HepG2 (cell line): Measurements from ENCODE around the gene PSMC5. TPM values are rescaled to one million over a fixed set of nuclear protein-coding genes. Genes with fewer than 3 reads are reported as not detected.
A peak's percentile ranks its signal among the peaks of the same experiment; 100 is the strongest.

ENCODE experiments used
- ATAD3A ChIP-seq: sonication (generic); formaldehyde crosslinking; IDR thresholded peaks from 2 replicates; pipeline ENCODE4 v1.4.0; 2020; ENCODE audit warnings: missing genetic modification reagents
- CEBPG ChIP-seq: IDR thresholded peaks from 2 replicates; pipeline ENCODE4 v1.6.1; 2016
- ELF3 ChIP-seq: IDR thresholded peaks from 2 replicates; pipeline ENCODE4 v1.6.1; 2016; ENCODE audit warnings: missing genetic modification reagents, missing compliant biosample characterization
- IKZF1 ChIP-seq: fragments of 450-650 bp; IDR thresholded peaks from 2 replicates; pipeline ENCODE4 v1.7.1; 2016
- KDM3A ChIP-seq: IDR thresholded peaks from 2 replicates; pipeline ENCODE4 v1.6.1; 2018; ENCODE audit warnings: low read depth, missing compliant biosample characterization
- KLF15 ChIP-seq: sonication (generic); formaldehyde crosslinking; IDR thresholded peaks from 2 replicates; pipeline ENCODE4 v1.8.1; 2023; ENCODE audit warnings: borderline replicate concordance, mild to moderate bottlenecking, inconsistent platforms, missing genetic modification reagents, mixed read lengths
- POLR2AphosphoS2 ChIP-seq: IDR thresholded peaks from 2 replicates; pipeline ENCODE4 v1.6.1; 2011; ENCODE audit warnings: low read depth, low read length, improper control_type of control experiment
- PRPF4 ChIP-seq: fragments of 200-400 bp; formaldehyde crosslinking; IDR thresholded peaks from 2 replicates; pipeline ENCODE4 v1.6.1; 2016; ENCODE audit warnings: low read length, low read depth; ENCODE audit not compliant: poor library complexity, severe bottlenecking
- STAT5B ChIP-seq: sonication (generic); formaldehyde crosslinking; IDR thresholded peaks from 2 replicates; pipeline ENCODE4 v1.4.0; 2020; ENCODE audit warnings: missing genetic modification reagents
- TCF7L2 ChIP-seq: IDR thresholded peaks from 2 replicates; pipeline ENCODE4 v1.6.1; 2011; ENCODE audit warnings: mild to moderate bottlenecking, low read depth, low read length, moderate library complexity
- TEAD3 ChIP-seq: optimal IDR thresholded peaks from 2 replicates; pipeline ENCODE3; 2016; ENCODE audit warnings: borderline replicate concordance
- ZBTB21 ChIP-seq: sonication (generic); formaldehyde crosslinking; IDR thresholded peaks from 2 replicates; pipeline ENCODE4 v1.4.0; 2020; ENCODE audit warnings: missing genetic modification reagents
- ZNF441 ChIP-seq: sonication (generic); formaldehyde crosslinking; IDR thresholded peaks from 2 replicates; pipeline ENCODE4 v1.7.0; 2021; ENCODE audit warnings: missing genetic modification reagents, borderline replicate concordance
- ZNF510 ChIP-seq: sonication (generic); formaldehyde crosslinking; IDR thresholded peaks from 2 replicates; pipeline ENCODE4 v1.4.0; 2020; ENCODE audit warnings: low read depth, mild to moderate bottlenecking, missing genetic modification reagents
- ZNF749 ChIP-seq: sonication (generic); formaldehyde crosslinking; IDR thresholded peaks from 2 replicates; pipeline ENCODE4 v1.8.0; 2022; ENCODE audit warnings: mild to moderate bottlenecking, missing genetic modification reagents, moderate library complexity, borderline replicate concordance
- ZNF83 ChIP-seq: sonication (generic); formaldehyde crosslinking; IDR thresholded peaks from 2 replicates; pipeline ENCODE4 v1.4.0; 2020; ENCODE audit warnings: missing genetic modification reagents, mild to moderate bottlenecking, borderline replicate concordance
- ZSCAN30 ChIP-seq: sonication (generic); formaldehyde crosslinking; IDR thresholded peaks from 2 replicates; pipeline ENCODE4 v1.5.0; 2020; ENCODE audit warnings: mild to moderate bottlenecking, missing genetic modification reagents
- polyA plus RNA-seq, 8 experiments: library from polyadenylated mRNA; depleted of rRNA in 3 of 8; stranded (reverse) in 7 of 8; unstranded in 1 of 8; fragments of >200 nt; fragmentation: Illumina TruSeq in 4 of 8; extraction: Trizol in 4 of 8; gene quantifications; 2 replicates each; pipeline versions ENCODE4 v1.2.1 to v1.2.3, GENCODE V29; 2011 to 2016; ENCODE audit warnings: low read depth in 4 of 8, missing spikeins in 1 of 8, mixed read lengths in 1 of 8; ENCODE audit not compliant: insufficient read depth in 1 of 8
- total RNA-seq, 5 experiments: library from RNA; depleted of rRNA; stranded (reverse); fragments of >200 nt; fragmentation: Illumina TruSeq; extraction: Trizol; gene quantifications; 2 replicates each; pipeline ENCODE4 v1.2.3, GENCODE V29; 2016; ENCODE audit warnings: low read depth in 1 of 5
- TF ChIP-seq, protein P1 (sequence below): sonication (generic); formaldehyde crosslinking; conservative IDR thresholded peaks from 2 replicates; pipeline ENCODE4 v1.4.0; 2020; ENCODE audit warnings: missing genetic modification reagents
- TF ChIP-seq, protein P2 (sequence below): sonication (generic); formaldehyde crosslinking; IDR thresholded peaks from 2 replicates; pipeline ENCODE4 v1.5.1; 2020; ENCODE audit warnings: missing genetic modification reagents, mild to moderate bottlenecking, borderline replicate concordance
- TF ChIP-seq, protein P3 (sequence below): sonication (generic); formaldehyde crosslinking; IDR thresholded peaks from 2 replicates; pipeline ENCODE4 v1.5.0; 2020; ENCODE audit warnings: missing genetic modification reagents
- TF ChIP-seq, protein P4 (sequence below): sonication (generic); formaldehyde crosslinking; conservative IDR thresholded peaks from 2 replicates; pipeline ENCODE4 v1.8.0; 2022; ENCODE audit warnings: mild to moderate bottlenecking, moderate library complexity, missing genetic modification reagents

Gene PSMC5
- total and polyA plus RNA-seq, 2 of the 13 experiments (the other 11 are each of a cell fraction or from before 2014, with no cell fraction given), result 35.3 to 128 TPM

DNA sequence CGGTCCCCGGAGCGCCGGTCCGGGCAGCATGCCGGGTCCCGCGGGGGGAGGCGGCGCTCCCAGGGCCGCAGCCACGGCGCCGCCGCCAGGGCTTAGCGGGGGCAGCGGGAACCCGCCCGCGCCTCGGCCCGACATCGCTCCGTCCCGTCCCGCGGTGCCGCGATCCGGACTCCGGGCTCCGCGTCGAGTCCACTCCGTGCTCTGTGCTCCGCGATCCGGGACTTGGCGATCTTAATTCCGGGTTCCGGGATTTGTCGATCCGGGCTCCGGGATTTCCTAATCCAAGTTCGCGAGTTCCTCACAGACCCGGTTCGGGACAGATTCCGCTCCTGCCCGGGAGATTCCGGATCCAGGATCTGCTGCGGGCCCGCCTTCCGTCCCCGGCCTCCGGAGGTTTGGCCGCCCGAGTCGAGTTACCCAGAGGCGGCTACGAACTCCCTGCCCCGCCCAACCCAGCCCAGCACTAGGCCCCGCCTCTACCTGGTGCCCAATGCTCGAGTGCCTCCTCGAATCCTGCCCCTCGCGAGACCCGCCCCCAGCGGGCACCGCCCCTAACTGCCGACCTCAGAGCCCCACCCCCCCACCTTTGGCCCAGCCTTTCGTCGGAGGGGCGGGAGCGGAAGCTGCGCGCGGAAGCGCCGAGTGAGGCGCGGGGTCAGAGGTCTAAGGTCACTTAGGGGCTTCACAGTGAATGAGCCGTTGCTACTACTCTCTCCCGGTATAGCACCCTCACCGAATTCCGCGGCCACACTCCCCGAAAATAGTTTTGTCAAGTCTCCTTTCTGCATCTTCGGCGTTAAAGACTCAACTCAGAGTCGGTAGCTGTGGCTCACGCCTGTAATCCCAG is 15.5 kb downstream of the PSMC5 start, which contains the start of gene SMARCD2 (continued):
- peak; percentile 99 for TF ChIP-seq KDM3A (CRISPR knock-in tag)
- TF ChIP-seq TEAD3 (CRISPR knock-in tag), result peak; percentile 84
- TF ChIP-seq, protein P1, sequence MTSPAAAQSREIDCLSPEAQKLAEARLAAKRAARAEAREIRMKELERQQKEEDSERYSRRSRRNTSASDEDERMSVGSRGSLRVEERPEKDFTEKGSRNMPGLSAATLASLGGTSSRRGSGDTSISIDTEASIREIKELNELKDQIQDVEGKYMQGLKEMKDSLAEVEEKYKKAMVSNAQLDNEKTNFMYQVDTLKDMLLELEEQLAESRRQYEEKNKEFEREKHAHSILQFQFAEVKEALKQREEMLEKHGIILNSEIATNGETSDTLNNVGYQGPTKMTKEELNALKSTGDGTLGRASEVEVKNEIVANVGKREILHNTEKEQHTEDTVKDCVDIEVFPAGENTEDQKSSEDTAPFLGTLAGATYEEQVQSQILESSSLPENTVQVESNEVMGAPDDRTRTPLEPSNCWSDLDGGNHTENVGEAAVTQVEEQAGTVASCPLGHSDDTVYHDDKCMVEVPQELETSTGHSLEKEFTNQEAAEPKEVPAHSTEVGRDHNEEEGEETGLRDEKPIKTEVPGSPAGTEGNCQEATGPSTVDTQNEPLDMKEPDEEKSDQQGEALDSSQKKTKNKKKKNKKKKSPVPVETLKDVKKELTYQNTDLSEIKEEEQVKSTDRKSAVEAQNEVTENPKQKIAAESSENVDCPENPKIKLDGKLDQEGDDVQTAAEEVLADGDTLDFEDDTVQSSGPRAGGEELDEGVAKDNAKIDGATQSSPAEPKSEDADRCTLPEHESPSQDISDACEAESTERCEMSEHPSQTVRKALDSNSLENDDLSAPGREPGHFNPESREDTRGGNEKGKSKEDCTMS (CRISPR knock-in tag), result peak; percentile 83; the same call in 1 of the 2 replicates
- no peak for TF ChIP-seq IKZF1
- TF ChIP-seq ZNF510 (CRISPR knock-in tag), result peak; percentile 22
- peak; percentile 54; the same call in 1 of the 2 replicates for TF ChIP-seq KLF15 (CRISPR knock-in tag)
- peak; percentile 67 for TF ChIP-seq CEBPG (CRISPR knock-in tag)
- no peak for TF ChIP-seq POLR2AphosphoS2
- peak; percentile 64 for TF ChIP-seq PRPF4
- peak; percentile 91 for TF ChIP-seq ELF3
- TF ChIP-seq ZSCAN30 (CRISPR knock-in tag), result no peak; the same call in 1 of the 2 replicates
- TF ChIP-seq, protein P2, sequence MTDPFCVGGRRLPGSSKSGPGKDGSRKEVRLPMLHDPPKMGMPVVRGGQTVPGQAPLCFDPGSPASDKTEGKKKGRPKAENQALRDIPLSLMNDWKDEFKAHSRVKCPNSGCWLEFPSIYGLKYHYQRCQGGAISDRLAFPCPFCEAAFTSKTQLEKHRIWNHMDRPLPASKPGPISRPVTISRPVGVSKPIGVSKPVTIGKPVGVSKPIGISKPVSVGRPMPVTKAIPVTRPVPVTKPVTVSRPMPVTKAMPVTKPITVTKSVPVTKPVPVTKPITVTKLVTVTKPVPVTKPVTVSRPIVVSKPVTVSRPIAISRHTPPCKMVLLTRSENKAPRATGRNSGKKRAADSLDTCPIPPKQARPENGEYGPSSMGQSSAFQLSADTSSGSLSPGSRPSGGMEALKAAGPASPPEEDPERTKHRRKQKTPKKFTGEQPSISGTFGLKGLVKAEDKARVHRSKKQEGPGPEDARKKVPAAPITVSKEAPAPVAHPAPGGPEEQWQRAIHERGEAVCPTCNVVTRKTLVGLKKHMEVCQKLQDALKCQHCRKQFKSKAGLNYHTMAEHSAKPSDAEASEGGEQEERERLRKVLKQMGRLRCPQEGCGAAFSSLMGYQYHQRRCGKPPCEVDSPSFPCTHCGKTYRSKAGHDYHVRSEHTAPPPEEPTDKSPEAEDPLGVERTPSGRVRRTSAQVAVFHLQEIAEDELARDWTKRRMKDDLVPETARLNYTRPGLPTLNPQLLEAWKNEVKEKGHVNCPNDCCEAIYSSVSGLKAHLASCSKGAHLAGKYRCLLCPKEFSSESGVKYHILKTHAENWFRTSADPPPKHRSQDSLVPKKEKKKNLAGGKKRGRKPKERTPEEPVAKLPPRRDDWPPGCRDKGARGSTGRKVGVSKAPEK (CRISPR knock-in tag), result no peak
- TF ChIP-seq, protein P3, sequence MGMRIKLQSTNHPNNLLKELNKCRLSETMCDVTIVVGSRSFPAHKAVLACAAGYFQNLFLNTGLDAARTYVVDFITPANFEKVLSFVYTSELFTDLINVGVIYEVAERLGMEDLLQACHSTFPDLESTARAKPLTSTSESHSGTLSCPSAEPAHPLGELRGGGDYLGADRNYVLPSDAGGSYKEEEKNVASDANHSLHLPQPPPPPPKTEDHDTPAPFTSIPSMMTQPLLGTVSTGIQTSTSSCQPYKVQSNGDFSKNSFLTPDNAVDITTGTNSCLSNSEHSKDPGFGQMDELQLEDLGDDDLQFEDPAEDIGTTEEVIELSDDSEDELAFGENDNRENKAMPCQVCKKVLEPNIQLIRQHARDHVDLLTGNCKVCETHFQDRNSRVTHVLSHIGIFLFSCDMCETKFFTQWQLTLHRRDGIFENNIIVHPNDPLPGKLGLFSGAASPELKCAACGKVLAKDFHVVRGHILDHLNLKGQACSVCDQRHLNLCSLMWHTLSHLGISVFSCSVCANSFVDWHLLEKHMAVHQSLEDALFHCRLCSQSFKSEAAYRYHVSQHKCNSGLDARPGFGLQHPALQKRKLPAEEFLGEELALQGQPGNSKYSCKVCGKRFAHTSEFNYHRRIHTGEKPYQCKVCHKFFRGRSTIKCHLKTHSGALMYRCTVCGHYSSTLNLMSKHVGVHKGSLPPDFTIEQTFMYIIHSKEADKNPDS (CRISPR knock-in tag), result no peak
- peak; percentile 92 for TF ChIP-seq ZNF749
- TF ChIP-seq TCF7L2, result no peak
- peak; percentile 77; the same call in 1 of the 2 replicates for TF ChIP-seq ZNF441 (CRISPR knock-in tag)
- TF ChIP-seq ZNF83 (CRISPR knock-in tag), result no peak
- TF ChIP-seq, protein P4, sequence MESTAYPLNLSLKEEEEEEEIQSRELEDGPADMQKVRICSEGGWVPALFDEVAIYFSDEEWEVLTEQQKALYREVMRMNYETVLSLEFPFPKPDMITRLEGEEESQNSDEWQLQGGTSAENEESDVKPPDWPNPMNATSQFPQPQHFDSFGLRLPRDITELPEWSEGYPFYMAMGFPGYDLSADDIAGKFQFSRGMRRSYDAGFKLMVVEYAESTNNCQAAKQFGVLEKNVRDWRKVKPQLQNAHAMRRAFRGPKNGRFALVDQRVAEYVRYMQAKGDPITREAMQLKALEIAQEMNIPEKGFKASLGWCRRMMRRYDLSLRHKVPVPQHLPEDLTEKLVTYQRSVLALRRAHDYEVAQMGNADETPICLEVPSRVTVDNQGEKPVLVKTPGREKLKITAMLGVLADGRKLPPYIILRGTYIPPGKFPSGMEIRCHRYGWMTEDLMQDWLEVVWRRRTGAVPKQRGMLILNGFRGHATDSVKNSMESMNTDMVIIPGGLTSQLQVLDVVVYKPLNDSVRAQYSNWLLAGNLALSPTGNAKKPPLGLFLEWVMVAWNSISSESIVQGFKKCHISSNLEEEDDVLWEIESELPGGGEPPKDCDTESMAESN (CRISPR knock-in tag), result peak; percentile 94
- peak; percentile 38 for TF ChIP-seq ZBTB21 (CRISPR knock-in tag)
- TF ChIP-seq ATAD3A, result no peak
- peak; percentile 67; the same call in 1 of the 2 replicates for TF ChIP-seq STAT5B (CRISPR knock-in tag)
